Measurements from ENCODE around the gene B3GNT2.

B3GNT2 gene

DNA sequence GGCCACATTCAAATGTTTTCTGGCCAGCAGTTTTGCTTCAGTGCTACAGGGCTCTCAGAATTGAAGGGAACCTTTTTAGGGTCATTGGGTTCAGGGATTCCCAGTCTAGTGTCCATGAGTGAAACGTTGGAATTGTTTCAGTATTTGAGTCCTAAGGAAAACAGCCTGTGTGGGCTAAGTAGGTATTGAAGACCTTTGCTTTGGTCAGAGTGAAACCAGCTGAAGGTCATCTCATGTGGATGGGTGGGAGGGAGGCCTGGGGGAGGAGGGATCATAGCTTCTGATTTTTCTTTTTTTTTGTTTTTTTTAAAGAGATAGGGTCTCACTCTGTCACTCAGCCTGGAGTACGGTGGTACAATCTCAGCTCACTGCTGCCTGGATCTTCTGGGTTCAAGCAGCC lies 20.2 kb downstream of the B3GNT2 start:
- TF ChIP-seq, protein P1, sequence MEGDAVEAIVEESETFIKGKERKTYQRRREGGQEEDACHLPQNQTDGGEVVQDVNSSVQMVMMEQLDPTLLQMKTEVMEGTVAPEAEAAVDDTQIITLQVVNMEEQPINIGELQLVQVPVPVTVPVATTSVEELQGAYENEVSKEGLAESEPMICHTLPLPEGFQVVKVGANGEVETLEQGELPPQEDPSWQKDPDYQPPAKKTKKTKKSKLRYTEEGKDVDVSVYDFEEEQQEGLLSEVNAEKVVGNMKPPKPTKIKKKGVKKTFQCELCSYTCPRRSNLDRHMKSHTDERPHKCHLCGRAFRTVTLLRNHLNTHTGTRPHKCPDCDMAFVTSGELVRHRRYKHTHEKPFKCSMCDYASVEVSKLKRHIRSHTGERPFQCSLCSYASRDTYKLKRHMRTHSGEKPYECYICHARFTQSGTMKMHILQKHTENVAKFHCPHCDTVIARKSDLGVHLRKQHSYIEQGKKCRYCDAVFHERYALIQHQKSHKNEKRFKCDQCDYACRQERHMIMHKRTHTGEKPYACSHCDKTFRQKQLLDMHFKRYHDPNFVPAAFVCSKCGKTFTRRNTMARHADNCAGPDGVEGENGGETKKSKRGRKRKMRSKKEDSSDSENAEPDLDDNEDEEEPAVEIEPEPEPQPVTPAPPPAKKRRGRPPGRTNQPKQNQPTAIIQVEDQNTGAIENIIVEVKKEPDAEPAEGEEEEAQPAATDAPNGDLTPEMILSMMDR (IDR thresholded peaks at IDR 0.05; ENCODE audit: low read depth, low read length, missing control alignments) = no peak
- no peak for DNase-seq (ENCODE audit: low read depth)
- H3K4me3 ChIP-seq (ENCODE audit: low read depth, low read length) = no peak overlapping the region

DNA sequence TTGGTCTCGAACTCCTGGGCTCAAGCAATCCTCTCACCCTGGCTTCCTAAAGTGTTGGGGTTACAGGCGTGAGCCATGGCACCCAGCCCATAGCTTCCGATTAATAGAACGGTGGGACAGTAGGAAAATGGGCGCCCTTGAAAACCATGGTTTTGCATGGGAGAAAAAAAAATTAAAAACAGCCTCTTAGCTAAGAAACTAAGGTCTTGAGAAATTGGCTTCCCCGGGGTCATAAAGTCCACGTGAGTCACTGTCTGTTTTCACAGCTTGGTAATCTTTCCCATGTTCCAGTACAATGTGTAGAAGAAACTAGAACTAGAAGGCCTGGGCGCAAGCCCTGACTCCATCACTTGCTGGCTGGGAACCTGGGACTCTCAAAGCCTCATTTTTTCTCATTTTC lies 20.7 kb downstream of the B3GNT2 start:
- no peak overlapping the region for H3K4me3 ChIP-seq (ENCODE audit: low read depth, low read length)
- no peak for DNase-seq (ENCODE audit: low read depth)
- TF ChIP-seq, protein P1 (IDR thresholded peaks at IDR 0.05; ENCODE audit: low read depth, low read length, missing control alignments) = no peak

DNA sequence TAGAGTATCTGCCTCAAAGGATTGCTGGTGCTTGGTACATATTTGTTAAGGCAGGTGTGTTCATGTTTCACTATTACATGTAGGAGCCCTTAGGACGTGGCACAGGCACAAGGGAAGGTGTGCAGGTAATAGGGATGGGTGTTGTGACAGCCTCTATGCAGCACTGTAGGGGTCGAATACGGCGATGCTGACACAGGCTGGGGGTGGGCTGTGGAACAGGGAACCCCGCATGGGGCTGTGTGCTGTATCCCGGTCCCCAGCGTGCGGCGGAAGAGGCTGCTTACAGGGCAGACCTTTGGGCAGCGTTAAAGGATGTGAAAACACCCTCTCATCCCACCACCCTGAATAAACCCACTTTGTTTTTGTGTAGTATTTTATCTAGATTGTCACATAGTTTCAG lies 21.5 kb downstream of the B3GNT2 start:
- TF ChIP-seq, protein P1 (IDR thresholded peaks at IDR 0.05; ENCODE audit: low read depth, low read length, missing control alignments) = no peak
- H3K4me3 ChIP-seq (ENCODE audit: low read depth, low read length) = no peak overlapping the region
- DNase-seq (ENCODE audit: low read depth) = no peak

DNA sequence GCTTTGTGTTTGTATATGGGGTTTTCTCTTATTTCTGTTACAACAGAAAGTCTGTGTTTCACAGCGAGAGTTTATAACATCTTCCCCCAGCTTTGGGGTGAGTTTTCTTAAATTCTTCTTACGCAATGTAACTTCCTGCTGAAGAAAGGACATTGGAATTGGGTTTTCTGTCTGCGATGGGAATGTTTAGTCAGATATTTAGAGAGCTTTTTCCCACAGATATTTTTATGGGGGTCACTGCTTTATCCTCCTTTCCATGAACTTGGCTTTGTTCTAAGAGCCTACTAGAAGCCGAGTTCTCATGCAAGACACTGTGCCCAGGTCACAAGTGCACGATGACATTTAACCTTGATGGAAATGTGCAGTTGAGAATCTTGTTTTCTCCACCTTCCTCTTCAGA lies 22.1 kb downstream of the B3GNT2 start:
- H3K4me3 ChIP-seq (ENCODE audit: low read depth, low read length) = no peak overlapping the region
- TF ChIP-seq, protein P1 (IDR thresholded peaks at IDR 0.05; ENCODE audit: low read depth, low read length, missing control alignments) = no peak
- no peak for DNase-seq (ENCODE audit: low read depth)

GRCh38 chr2:62219407-62220159 lies 23.7 kb downstream of the B3GNT2 start:
- TF ChIP-seq, protein P1 (IDR thresholded peaks at IDR 0.05; ENCODE audit: low read depth, low read length, missing control alignments) = no peak
- DNase-seq (ENCODE audit: low read depth) = no peak
- no peak overlapping the region for H3K4me3 ChIP-seq (ENCODE audit: low read depth, low read length)

DNA sequence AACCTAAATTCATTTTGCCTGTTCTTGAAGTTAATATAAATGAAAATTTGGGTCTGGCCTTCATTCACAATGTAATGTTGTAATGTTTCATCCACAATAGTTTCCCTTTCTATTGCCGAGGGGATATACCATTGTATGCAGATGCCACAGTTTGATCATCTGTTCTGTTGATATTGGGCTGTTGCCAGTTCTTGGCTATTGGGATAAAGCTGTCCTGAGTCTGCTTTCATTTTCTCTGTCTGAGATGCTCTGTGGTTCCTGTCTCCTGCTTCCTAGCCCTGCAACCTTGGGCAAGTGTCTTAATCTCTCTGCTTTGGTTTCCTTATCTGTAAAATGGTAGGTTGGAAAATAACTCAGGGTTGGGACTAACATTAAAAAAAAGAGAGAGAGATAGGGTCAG lies 25.2 kb downstream of the B3GNT2 start:
- DNase-seq (ENCODE audit: low read depth) = no peak

More for the DNA sequence above, 25.2 kb downstream of the B3GNT2 start:
- H3K4me3 ChIP-seq (ENCODE audit: low read depth, low read length) = no peak overlapping the region
- TF ChIP-seq, protein P1 (IDR thresholded peaks at IDR 0.05; ENCODE audit: low read depth, low read length, missing control alignments) = no peak
